Smooth muscle cell (in vitro differentiated cells): Measurements from ENCODE around the gene SCN9A. TPM values are rescaled to one million over a fixed set of nuclear protein-coding genes. Genes with fewer than 3 reads are reported as not detected.

Experiments
- DNase-seq: peaks from one replicate; lab custom pipeline; 2025; ENCODE audit not compliant: unreplicated experiment; lab: John Stamatoyannopoulos, UW
- H2AFZ ChIP-seq: fragments of 200-600 bp; sonication (generic); 2 replicates; pipeline ENCODE4 v1.6.0; 2016; ENCODE audit warnings: antibody characterized with exemption, low read depth, mild to moderate bottlenecking
- H3F3A ChIP-seq: fragments of 200-600 bp; sonication (generic); 2 replicates; pipeline ENCODE4 v1.6.0; 2017; ENCODE audit warnings: antibody characterized with exemption, low read depth
- H3K27ac ChIP-seq: fragments of 200-600 bp; sonication (generic); 2 replicates; pipeline ENCODE4 v1.5.1; 2016; ENCODE audit warnings: low read depth, mild to moderate bottlenecking
- H3K27me3 ChIP-seq: fragments of 200-600 bp; sonication (generic); 2 replicates; pipeline ENCODE4 v1.6.1; 2016; ENCODE audit warnings: low read depth, mild to moderate bottlenecking
- H3K36me3 ChIP-seq: fragments of 200-600 bp; sonication (generic); 2 replicates; pipeline ENCODE4 v1.5.1; 2016; ENCODE audit warnings: low read depth
- H3K4me1 ChIP-seq: fragments of 200-600 bp; sonication (generic); 2 replicates; pipeline ENCODE4 v1.5.1; 2016; ENCODE audit warnings: low read depth
- H3K4me2 ChIP-seq: fragments of 200-600 bp; sonication (generic); 2 replicates; pipeline ENCODE4 v1.6.0; 2016; ENCODE audit warnings: mild to moderate bottlenecking
- H3K4me3 ChIP-seq: fragments of 200-600 bp; sonication (generic); 2 replicates; pipeline ENCODE4 v1.5.1; 2016; ENCODE audit warnings: mild to moderate bottlenecking
- H3K79me2 ChIP-seq: fragments of 200-600 bp; sonication (generic); 2 replicates; pipeline ENCODE4 v1.6.0; 2016; ENCODE audit warnings: low read depth, mild to moderate bottlenecking
- H3K9ac ChIP-seq: fragments of 200-600 bp; sonication (generic); 2 replicates; pipeline ENCODE4 v1.6.0; 2016; ENCODE audit warnings: low read depth
- H3K9me3 ChIP-seq: fragments of 200-600 bp; sonication (generic); replicated peaks from 2 replicates; pipeline ENCODE4 v1.5.1; 2016; ENCODE audit warnings: low read depth
- H4K20me1 ChIP-seq: fragments of 200-600 bp; sonication (generic); 2 replicates; pipeline ENCODE4 v1.6.0; 2016; ENCODE audit warnings: low read depth
- CTCF ChIP-seq: fragments of 200-600 bp; sonication (generic); IDR thresholded peaks from 2 replicates; pipeline ENCODE4 v1.5.1; 2017; ENCODE audit warnings: borderline replicate concordance, mild to moderate bottlenecking, antibody characterized with exemption; ENCODE audit not compliant: insufficient read depth, poor library complexity, severe bottlenecking
- WGBS: methylation state at CpG from one replicate; pipeline ENCODE4 v1.1.7; 2016; ENCODE audit warnings: low lambda C conversion rate; 5-methylcytosine and 5-hydroxymethylcytosine counted together
- polyA plus RNA-seq: library from polyadenylated mRNA; unstranded; fragments of >200 nt; fragmentation: Nextera tagmentation; extraction: Ambion mirVana; gene quantifications from 2 replicates; pipeline ENCODE4 v1.2.1, GENCODE V29; 2016
- total RNA-seq: library from RNA; depleted of rRNA; stranded (reverse); fragments of >200 nt; gene quantifications from 2 replicates; pipeline ENCODE4 v1.2.3, GENCODE V29; 2014

The SCN9A gene
- total and polyA plus RNA-seq, 2 experiments from 2014 or later: 0.49 TPM; not detected in 1

DNA sequence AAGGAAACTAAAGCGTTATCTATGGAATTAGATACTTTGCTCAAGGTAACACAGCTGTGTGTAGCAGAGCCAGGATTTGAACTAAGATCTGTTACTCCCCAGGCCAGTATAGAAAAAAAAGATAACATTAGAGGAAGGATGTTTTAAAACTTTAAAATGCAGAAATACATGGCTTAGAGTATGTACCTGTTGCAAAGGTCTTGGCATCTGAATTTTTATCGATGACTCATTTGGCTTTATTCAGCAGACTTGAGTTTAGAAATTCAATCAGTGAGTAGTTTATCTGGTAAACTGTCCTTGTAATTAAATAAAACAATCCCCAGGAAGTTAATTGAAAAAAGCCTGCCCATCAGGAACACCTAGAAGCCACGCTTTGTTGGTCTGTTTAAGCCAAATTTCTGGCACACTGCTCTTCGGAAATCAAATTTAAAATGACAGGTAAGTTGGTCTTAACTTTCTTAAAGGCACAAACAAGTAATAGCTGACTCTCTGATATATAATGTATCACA is 36.9 kb downstream of the SCN9A start:
- Histone ChIP-seq H3K27ac (no peak overlapping the region), H3K79me2 (no peaks in the 10 kb centered on the region), H3F3A (no peaks in the 10 kb centered on the region), H3K4me2 (no peak overlapping the region), H3K27me3 (no peaks in the 10 kb centered on the region), H3K4me3 (no peak overlapping the region), H2AFZ (no peak overlapping the region), H3K9me3 (no peaks in the 10 kb centered on the region), H3K4me1 (no peaks in the 10 kb centered on the region), H4K20me1 (no peaks in the 10 kb centered on the region), H3K9ac (no peak overlapping the region), H3K36me3 (no peaks in the 10 kb centered on the region)
- 85% methylated on average over 4 of the region's 4 CpGs for WGBS
- DNase-seq: no peak
- no peak for TF ChIP-seq CTCF

DNA sequence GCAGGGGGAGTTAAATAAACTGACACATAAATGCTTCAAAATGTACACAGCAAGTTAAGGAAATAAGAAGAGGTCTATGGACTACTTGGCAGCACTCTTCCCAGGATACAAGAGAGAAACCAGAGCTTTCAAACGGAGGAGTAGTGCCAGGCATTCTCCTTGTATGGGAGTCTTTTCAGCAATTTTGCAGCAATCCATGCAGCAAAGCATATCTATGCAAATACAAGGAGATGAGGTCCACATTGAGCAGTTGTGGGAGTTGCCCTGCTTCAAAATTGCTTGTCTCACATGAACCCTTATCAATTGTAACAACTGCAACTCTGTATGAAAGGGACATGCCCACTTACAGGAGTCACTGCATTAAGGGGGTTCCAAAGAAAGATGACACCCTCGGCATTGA is 37.8 kb downstream of the SCN9A start:
- Histone ChIP-seq H2AFZ (no peak overlapping the region), H3K36me3 (no peaks in the 10 kb centered on the region), H3K27ac (no peak overlapping the region), H3K9me3 (no peaks in the 10 kb centered on the region), H3K79me2 (no peaks in the 10 kb centered on the region), H3K4me1 (no peaks in the 10 kb centered on the region), H3K4me2 (no peak overlapping the region), H3K27me3 (no peaks in the 10 kb centered on the region), H3K9ac (no peak overlapping the region), H3K4me3 (no peak overlapping the region), H3F3A (no peaks in the 10 kb centered on the region), H4K20me1 (no peaks in the 10 kb centered on the region)
- TF ChIP-seq CTCF: no peak
- 78% methylated on average over 2 of the region's 2 CpGs for WGBS
- no peak for DNase-seq

DNA sequence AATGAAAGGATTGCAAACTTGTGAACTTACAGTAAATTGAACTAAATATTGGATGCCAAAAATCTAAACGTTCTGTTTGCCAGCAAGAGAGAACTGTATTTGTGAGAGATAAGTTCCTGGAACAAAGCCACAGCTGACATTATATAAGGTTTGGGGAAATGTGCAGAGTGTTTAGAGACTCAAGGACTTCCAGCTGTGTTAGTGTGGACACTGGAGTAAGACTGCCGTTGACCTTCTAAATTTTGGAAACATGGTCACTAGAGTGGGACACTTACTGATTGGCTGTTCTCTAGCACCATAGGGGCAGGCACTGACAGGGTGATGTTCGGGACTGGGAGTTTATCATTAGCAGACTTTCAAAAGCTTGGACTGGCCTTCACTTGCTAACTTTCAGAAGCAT is 40.5 kb downstream of the SCN9A start:
- Histone ChIP-seq H3K9me3 (no peaks in the 10 kb centered on the region), H3K79me2 (no peaks in the 10 kb centered on the region), H3K36me3 (no peaks in the 10 kb centered on the region), H3K27ac (no peak overlapping the region), H3K4me1 (no peaks in the 10 kb centered on the region), H3K9ac (no peak overlapping the region), H3F3A (no peaks in the 10 kb centered on the region), H3K4me2 (no peak overlapping the region), H3K4me3 (no peak overlapping the region), H2AFZ (no peak overlapping the region), H3K27me3 (no peaks in the 10 kb centered on the region), H4K20me1 (no peaks in the 10 kb centered on the region)
- DNase-seq: no peak
- 80% methylated on average over 3 of the region's 3 CpGs for WGBS
- no peak for TF ChIP-seq CTCF

DNA sequence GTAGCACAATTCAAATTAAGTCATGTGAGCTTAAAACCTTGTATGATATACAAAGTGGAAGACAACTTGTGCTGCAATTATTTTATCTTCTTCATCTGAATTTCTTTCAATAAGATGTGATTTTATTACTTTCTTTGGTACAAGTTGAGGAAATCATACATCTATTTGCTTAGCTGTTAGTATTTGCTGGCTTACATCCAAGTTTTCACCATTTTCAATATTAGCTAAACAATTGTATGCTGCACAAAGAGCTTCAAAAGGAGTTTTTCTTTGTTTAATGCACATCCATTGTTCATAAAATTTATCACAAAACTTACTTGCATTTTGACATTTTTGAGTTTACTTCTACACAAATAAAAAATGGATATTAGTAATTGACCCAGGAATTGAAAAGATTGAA is 40.9 kb downstream of the SCN9A start:
- Histone ChIP-seq H3K4me3 (no peak overlapping the region), H3K79me2 (no peaks in the 10 kb centered on the region), H3K9ac (no peak overlapping the region), H3F3A (no peaks in the 10 kb centered on the region), H2AFZ (no peak overlapping the region), H3K27ac (no peak overlapping the region), H3K4me1 (no peaks in the 10 kb centered on the region), H3K27me3 (no peaks in the 10 kb centered on the region), H3K9me3 (no peaks in the 10 kb centered on the region), H4K20me1 (no peaks in the 10 kb centered on the region), H3K36me3 (no peaks in the 10 kb centered on the region), H3K4me2 (no peak overlapping the region)
- DNase-seq: no peak
- no peak for TF ChIP-seq CTCF
